HepG2 (cell line): ENCODE results near the gene CHRNB4. TPM values are rescaled to one million over a fixed set of nuclear protein-coding genes. Genes with fewer than 3 reads are reported as not detected.

Experiments used
- ATAC-seq: fragments of 200-7000 bp; cut with Tn5 transposase; 3 replicates; pipeline ENCODE4 v1.9.1; 2020; ENCODE audit warnings: mild to moderate bottlenecking, moderate library complexity
- BruUV-seq: library from RNA; stranded (reverse); fragments of 400-500 nt; replicated peaks from 2 replicates; lab custom pipeline; 2021; lab: Mats Ljungman, UMichigan
- CTCF ChIA-PET: fragments of 300-600 bp; formaldehyde crosslinking; extraction: SDS; loops from one replicate; lab custom pipeline; 2021; ENCODE audit warnings: low total read pairs, inconsistent platforms, low intra/inter-chr PET ratio; lab: Yijun Ruan, JAX
- POLR2A ChIA-PET: fragments of 350-600 bp; sonication (Branson Sonifier 250); formaldehyde crosslinking; loops from one replicate; lab custom pipeline; 2020; ENCODE audit warnings: antibody characterized with exemption, inconsistent platforms; lab: Yijun Ruan, JAX
- DNase-seq: peaks from one replicate; pipeline ENCODE4 v3.0.0-alpha.2; 2015; ENCODE audit warnings: low spot score
- FAIRE-seq: peaks from 3 replicates; lab custom pipeline; 2011; peaks lifted over from hg19 to GRCh38; lab: Jason Lieb, UNC
- H2AFZ ChIP-seq: one replicate; pipeline ENCODE4 v1.6.1; 2011; ENCODE audit warnings: low read length, inconsistent platforms
- H3K27ac ChIP-seq: fragments of 300-600 bp; 3 replicates; pipeline ENCODE4 v1.8.0; 2011; ENCODE audit warnings: mixed run types, mild to moderate bottlenecking, mixed read lengths, low read length, inconsistent platforms; ENCODE audit not compliant: insufficient read depth; ENCODE audit errors: extremely low read length
- H3K27me3 ChIP-seq, 2 experiments: fragments of 200-600 bp in 1 of 2; 2 replicates in 1 of 2; 3 replicates in 1 of 2; pipeline versions ENCODE4 v1.6.0 to v1.8.0; 2011; ENCODE audit warnings: low read length in 2 of 2, mild to moderate bottlenecking in 2 of 2, moderate library complexity in 2 of 2, inconsistent platforms in 1 of 2; ENCODE audit not compliant: insufficient read depth in 2 of 2, control insufficient read depth in 1 of 2
- H3K36me3 ChIP-seq, 2 experiments: fragments of 200-600 bp in 1 of 2; replicated peaks in 1 of 2; 2 replicates in 1 of 2; 3 replicates in 1 of 2; pipeline versions ENCODE4 v1.5.1 to v1.8.0; 2011; ENCODE audit warnings: low read length in 2 of 2, inconsistent platforms in 1 of 2; ENCODE audit not compliant: insufficient read depth in 2 of 2, control insufficient read depth in 1 of 2
- H3K4me1 ChIP-seq: 2 replicates; pipeline ENCODE4 v1.5.1; 2012; ENCODE audit warnings: low read length, inconsistent platforms; ENCODE audit not compliant: insufficient read depth
- H3K4me2 ChIP-seq: 2 replicates; pipeline ENCODE4 v1.6.0; 2011; ENCODE audit warnings: low read depth, low read length, inconsistent platforms
- H3K4me3 ChIP-seq, 3 experiments: fragments of 200-600 bp in 1 of 3; sonication (generic), shearing (Covaris generic) in 1 of 3; replicated peaks in 1 of 3; 2 replicates each; pipeline ENCODE4 v1.5.1; 2011 to 2016; ENCODE audit warnings: low read length in 3 of 3, inconsistent platforms in 2 of 3, low read depth in 2 of 3, mild to moderate bottlenecking in 2 of 3, control low read depth in 1 of 3, mixed read lengths in 1 of 3; ENCODE audit not compliant: insufficient read depth in 1 of 3
- H3K79me2 ChIP-seq: one replicate; pipeline ENCODE4 v1.6.1; 2011; ENCODE audit warnings: low read length, inconsistent platforms; ENCODE audit not compliant: insufficient read depth
- H3K9ac ChIP-seq: 2 replicates; pipeline ENCODE4 v1.6.0; 2011; ENCODE audit warnings: mild to moderate bottlenecking, low read depth, low read length, inconsistent platforms; ENCODE audit not compliant: insufficient read depth
- H3K9me3 ChIP-seq: 2 replicates; pipeline ENCODE4 v1.5.1; 2012; ENCODE audit warnings: mild to moderate bottlenecking, low read length
- H4K20me1 ChIP-seq: 2 replicates; pipeline ENCODE4 v1.6.0; 2011; ENCODE audit warnings: inconsistent platforms, mild to moderate bottlenecking, low read length, moderate library complexity; ENCODE audit not compliant: insufficient read depth
- NCOR1 ChIP-seq: fragments of 200-600 bp; sonication (generic); IDR thresholded peaks from 2 replicates; pipeline ENCODE4 v1.7.0; 2017; ENCODE audit warnings: antibody characterized with exemption, low read length, borderline replicate concordance
- NFYB ChIP-seq: sonication (generic); formaldehyde crosslinking; IDR thresholded peaks from 2 replicates; pipeline ENCODE4 v1.4.0; 2020; ENCODE audit warnings: missing genetic modification reagents
- RORA ChIP-seq: sonication (generic); formaldehyde crosslinking; IDR thresholded peaks from 2 replicates; pipeline ENCODE4 v1.5.0; 2020; ENCODE audit warnings: mild to moderate bottlenecking, missing genetic modification reagents, moderate library complexity
- ZMYM3 ChIP-seq: sonication (generic); formaldehyde crosslinking; IDR thresholded peaks from 2 replicates; pipeline ENCODE4 v1.5.1; 2020; ENCODE audit warnings: mild to moderate bottlenecking, missing genetic modification reagents
- ZNF10 ChIP-seq: sonication (generic); formaldehyde crosslinking; IDR thresholded peaks from 2 replicates; pipeline ENCODE4 v1.4.0; 2020; ENCODE audit warnings: mild to moderate bottlenecking, low read depth, missing genetic modification reagents, borderline replicate concordance
- ZNF7 ChIP-seq: IDR thresholded peaks from 2 replicates; pipeline ENCODE4 v1.6.1; 2016; ENCODE audit warnings: missing biosample characterization, missing genetic modification reagents
- WGBS: methylation state at CpG from one replicate; pipeline ENCODE4 v1.1.6; 2017; ENCODE audit warnings: low lambda C conversion rate; 5-methylcytosine and 5-hydroxymethylcytosine counted together
- in situ Hi-C: cut with HindIII; loops from 2 replicates; pipeline ENCODE4 v1.10.0; 2017; ENCODE audit warnings: low pct_unique_long_range_greater_than_20kb; ENCODE audit not compliant: extremely low pct_ligation_motif_present
- intact Hi-C: fragments of 100-400 bp; cut with micrococcal nuclease; formaldehyde crosslinking; loops from one replicate; pipeline ENCODE4 v1.10.0; 2022; ENCODE audit not compliant: unreplicated experiment
- polyA plus RNA-seq, 8 experiments: library from polyadenylated mRNA; depleted of rRNA in 3 of 8; stranded (reverse) in 7 of 8; unstranded in 1 of 8; fragments of >200 nt; fragmentation: Illumina TruSeq in 4 of 8; extraction: Trizol in 4 of 8; gene quantifications; 2 replicates each; pipeline versions ENCODE4 v1.2.1 to v1.2.3, GENCODE V29; 2011 to 2016; ENCODE audit warnings: low read depth in 4 of 8, missing spikeins in 1 of 8, mixed read lengths in 1 of 8; ENCODE audit not compliant: insufficient read depth in 1 of 8
- total RNA-seq, 5 experiments: library from RNA; depleted of rRNA; stranded (reverse); fragments of >200 nt; fragmentation: Illumina TruSeq; extraction: Trizol; gene quantifications; 2 replicates each; pipeline ENCODE4 v1.2.3, GENCODE V29; 2016; ENCODE audit warnings: low read depth in 1 of 5
- TF ChIP-seq, protein P1 (sequence below): sonication (generic); formaldehyde crosslinking; IDR thresholded peaks from 2 replicates; pipeline ENCODE4 v1.4.0; 2020; ENCODE audit warnings: missing genetic modification reagents, low read depth, mild to moderate bottlenecking, borderline replicate concordance
- TF ChIP-seq, protein P2 (sequence below): sonication (generic); formaldehyde crosslinking; conservative IDR thresholded peaks from 2 replicates; pipeline ENCODE4 v1.4.0; 2020; ENCODE audit warnings: missing genetic modification reagents
- TF ChIP-seq, protein P3 (sequence below): sonication (generic); formaldehyde crosslinking; IDR thresholded peaks from 2 replicates; pipeline ENCODE4 v1.9.0; 2021; ENCODE audit warnings: missing genetic modification reagents, borderline replicate concordance

CHRNB4 gene
- total and polyA plus RNA-seq, 2 of the 13 experiments (the other 11 are each of a cell fraction or from before 2014, with no cell fraction given) = not detected

DNA sequence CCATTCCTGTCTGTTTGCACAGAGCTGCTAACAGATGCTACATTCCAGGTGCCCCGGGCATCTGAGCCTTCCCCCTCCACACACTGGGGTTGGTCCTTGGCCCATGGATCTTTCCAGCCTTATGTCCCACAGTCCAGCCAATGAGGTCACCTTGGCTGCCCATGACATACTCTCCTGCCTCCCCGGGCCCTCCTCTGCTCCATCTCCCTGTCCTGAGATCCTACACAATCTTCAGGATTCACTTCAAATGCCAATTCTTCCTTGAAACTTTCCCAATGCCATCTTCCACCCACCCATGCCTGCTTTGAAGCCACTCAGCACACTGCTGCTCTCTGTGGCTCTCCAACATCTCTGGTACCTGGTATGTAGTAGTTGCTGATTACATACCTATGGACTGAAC, 24.5 kb downstream of the CHRNB4 start:
- Histone ChIP-seq H2AFZ (no peak overlapping the region), H3K4me1 (no peaks in the 10 kb centered on the region), H3K27me3 (peaks cover 1 to 27% of the 10 kb centered on the region in 2 experiments; a peak in 4 of 5 replicates), H4K20me1 (no peaks in the 10 kb centered on the region), H3K9ac (no peak overlapping the region), H3K27ac (no peak overlapping the region), H3K9me3 (no peaks in the 10 kb centered on the region), H3K79me2 (no peaks in the 10 kb centered on the region), H3K36me3 (no peaks in the 10 kb centered on the region), H3K4me2 (no peak overlapping the region), H3K4me3 (no peak overlapping the region)
- no peak for DNase-seq
- CTCF ChIA-PET = no interaction called here
- ATAC-seq = no peak
- BruUV-seq = no TSS peak
- POLR2A ChIA-PET = no interaction called here
- WGBS = 0% methylated on average over 2 of the region's 2 CpGs
- no peak for FAIRE-seq
- TF ChIP-seq, protein P1, sequence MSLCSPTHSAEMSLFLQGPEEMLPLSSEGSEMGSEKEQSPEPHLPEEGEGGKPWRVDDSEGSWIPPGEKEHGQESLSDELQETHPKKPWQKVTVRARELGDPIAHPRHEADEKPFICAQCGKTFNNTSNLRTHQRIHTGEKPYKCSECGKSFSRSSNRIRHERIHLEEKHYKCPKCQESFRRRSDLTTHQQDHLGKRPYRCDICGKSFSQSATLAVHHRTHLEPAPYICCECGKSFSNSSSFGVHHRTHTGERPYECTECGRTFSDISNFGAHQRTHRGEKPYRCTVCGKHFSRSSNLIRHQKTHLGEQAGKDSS (CRISPR knock-in tag) = no peak
- TF ChIP-seq ZNF10 (CRISPR knock-in tag) (no peak), NCOR1 (no peak), ZMYM3 (CRISPR knock-in tag) (no peak), RORA (no peak), ZNF7 (CRISPR knock-in tag) (no peak), NFYB (CRISPR knock-in tag) (no peak)
- TF ChIP-seq, protein P2, sequence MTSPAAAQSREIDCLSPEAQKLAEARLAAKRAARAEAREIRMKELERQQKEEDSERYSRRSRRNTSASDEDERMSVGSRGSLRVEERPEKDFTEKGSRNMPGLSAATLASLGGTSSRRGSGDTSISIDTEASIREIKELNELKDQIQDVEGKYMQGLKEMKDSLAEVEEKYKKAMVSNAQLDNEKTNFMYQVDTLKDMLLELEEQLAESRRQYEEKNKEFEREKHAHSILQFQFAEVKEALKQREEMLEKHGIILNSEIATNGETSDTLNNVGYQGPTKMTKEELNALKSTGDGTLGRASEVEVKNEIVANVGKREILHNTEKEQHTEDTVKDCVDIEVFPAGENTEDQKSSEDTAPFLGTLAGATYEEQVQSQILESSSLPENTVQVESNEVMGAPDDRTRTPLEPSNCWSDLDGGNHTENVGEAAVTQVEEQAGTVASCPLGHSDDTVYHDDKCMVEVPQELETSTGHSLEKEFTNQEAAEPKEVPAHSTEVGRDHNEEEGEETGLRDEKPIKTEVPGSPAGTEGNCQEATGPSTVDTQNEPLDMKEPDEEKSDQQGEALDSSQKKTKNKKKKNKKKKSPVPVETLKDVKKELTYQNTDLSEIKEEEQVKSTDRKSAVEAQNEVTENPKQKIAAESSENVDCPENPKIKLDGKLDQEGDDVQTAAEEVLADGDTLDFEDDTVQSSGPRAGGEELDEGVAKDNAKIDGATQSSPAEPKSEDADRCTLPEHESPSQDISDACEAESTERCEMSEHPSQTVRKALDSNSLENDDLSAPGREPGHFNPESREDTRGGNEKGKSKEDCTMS (CRISPR knock-in tag) = no peak
- TF ChIP-seq, protein P3, sequence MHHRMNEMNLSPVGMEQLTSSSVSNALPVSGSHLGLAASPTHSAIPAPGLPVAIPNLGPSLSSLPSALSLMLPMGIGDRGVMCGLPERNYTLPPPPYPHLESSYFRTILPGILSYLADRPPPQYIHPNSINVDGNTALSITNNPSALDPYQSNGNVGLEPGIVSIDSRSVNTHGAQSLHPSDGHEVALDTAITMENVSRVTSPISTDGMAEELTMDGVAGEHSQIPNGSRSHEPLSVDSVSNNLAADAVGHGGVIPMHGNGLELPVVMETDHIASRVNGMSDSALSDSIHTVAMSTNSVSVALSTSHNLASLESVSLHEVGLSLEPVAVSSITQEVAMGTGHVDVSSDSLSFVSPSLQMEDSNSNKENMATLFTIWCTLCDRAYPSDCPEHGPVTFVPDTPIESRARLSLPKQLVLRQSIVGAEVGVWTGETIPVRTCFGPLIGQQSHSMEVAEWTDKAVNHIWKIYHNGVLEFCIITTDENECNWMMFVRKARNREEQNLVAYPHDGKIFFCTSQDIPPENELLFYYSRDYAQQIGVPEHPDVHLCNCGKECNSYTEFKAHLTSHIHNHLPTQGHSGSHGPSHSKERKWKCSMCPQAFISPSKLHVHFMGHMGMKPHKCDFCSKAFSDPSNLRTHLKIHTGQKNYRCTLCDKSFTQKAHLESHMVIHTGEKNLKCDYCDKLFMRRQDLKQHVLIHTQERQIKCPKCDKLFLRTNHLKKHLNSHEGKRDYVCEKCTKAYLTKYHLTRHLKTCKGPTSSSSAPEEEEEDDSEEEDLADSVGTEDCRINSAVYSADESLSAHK (CRISPR knock-in tag) = no peak
- in situ Hi-C loops = no loop called here
- intact Hi-C loops = no loop called here
